PC-3 (cell line): ENCODE measurements around the gene TBC1D2.

ENCODE experiments used
- EZH2 ChIP-seq: fragments of 300-600 bp; sonication (generic); IDR thresholded peaks from one replicate; pipeline ENCODE4 v1.6.1; 2017; ENCODE audit warnings: antibody characterized with exemption, mild to moderate bottlenecking, low read length; ENCODE audit not compliant: unreplicated experiment
- EZH2phosphoT487 ChIP-seq: fragments of 300-600 bp; sonication (generic); IDR thresholded peaks from 2 replicates; pipeline ENCODE4 v1.6.1; 2018; ENCODE audit warnings: mild to moderate bottlenecking, antibody characterized with exemption, low read length, borderline replicate concordance
- TF ChIP-seq, protein P1 (sequence below): fragments of 300-600 bp; sonication (generic); conservative IDR thresholded peaks from 2 replicates; pipeline ENCODE4 v1.5.1; 2017; ENCODE audit warnings: antibody characterized with exemption, low read depth, mild to moderate bottlenecking, low read length

DNA sequence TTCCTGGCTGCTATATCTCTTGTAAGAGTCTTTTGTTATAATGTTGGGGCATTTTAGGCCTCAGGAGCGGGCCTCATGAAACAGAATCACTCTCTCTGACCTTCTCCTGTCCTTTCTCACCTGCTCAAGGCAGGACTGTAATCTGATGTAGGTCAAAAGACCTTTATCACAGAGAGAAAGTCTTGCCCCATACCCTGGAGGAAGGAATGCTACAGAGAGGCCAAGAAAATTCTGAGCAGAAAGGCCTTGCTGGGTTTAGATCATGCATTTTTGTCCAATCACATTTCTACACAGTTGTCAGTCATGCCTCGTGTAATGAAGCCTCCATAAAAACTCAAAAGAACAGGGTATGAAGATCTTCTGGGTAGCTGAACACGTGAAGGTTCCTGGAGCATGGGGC is 45.2 kb upstream of the TBC1D2 start:
- TF ChIP-seq, protein P1, sequence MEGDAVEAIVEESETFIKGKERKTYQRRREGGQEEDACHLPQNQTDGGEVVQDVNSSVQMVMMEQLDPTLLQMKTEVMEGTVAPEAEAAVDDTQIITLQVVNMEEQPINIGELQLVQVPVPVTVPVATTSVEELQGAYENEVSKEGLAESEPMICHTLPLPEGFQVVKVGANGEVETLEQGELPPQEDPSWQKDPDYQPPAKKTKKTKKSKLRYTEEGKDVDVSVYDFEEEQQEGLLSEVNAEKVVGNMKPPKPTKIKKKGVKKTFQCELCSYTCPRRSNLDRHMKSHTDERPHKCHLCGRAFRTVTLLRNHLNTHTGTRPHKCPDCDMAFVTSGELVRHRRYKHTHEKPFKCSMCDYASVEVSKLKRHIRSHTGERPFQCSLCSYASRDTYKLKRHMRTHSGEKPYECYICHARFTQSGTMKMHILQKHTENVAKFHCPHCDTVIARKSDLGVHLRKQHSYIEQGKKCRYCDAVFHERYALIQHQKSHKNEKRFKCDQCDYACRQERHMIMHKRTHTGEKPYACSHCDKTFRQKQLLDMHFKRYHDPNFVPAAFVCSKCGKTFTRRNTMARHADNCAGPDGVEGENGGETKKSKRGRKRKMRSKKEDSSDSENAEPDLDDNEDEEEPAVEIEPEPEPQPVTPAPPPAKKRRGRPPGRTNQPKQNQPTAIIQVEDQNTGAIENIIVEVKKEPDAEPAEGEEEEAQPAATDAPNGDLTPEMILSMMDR, result no peak
- TF ChIP-seq EZH2, result no peak
- no peak for TF ChIP-seq EZH2phosphoT487
